Renal cortical epithelial cell (primary cell): ENCODE results near the gene ABHD6. TPM values are rescaled to one million over a fixed set of nuclear protein-coding genes. Genes with fewer than 3 reads are reported as not detected.

Experiments
- DNase-seq: peaks from one replicate; pipeline ENCODE4 v3.0.0-alpha.2; 2011; ENCODE audit warnings: low read depth
- total RNA-seq: library from RNA; depleted of rRNA; stranded (reverse); fragments of >200 nt; gene quantifications from 2 replicates; pipeline ENCODE4 v1.2.3, GENCODE V29; 2014

The ABHD6 gene
- total RNA-seq, 1 donor from 2014 or later = 8.8 TPM

- no peak for DNase-seq
These were observed 105.1 kb downstream of the ABHD6 start for GRCh38 chr3:58342676-58343075.

Other genes starting within 250 kb of the ABHD6 start
- gene FLNB, start 229.4 kb upstream of the ABHD6 start, total RNA-seq = 342 and 459 TPM in 2 replicates
- gene DNASE1L3, start 26.8 kb upstream of the ABHD6 start, total RNA-seq = not detected in 2 replicates
- 14.5 and 27.6 TPM in 2 replicates for gene RPP14, start 68.5 kb downstream of the ABHD6 start, total RNA-seq
- 14.8 and 17.0 TPM in 2 replicates for gene HTD2, start 68.7 kb downstream of the ABHD6 start, total RNA-seq
- 8.5 and 19.3 TPM in 2 replicates for gene PXK, start 95.1 kb downstream of the ABHD6 start, total RNA-seq
- 126 and 207 TPM in 2 replicates for gene PDHB, start 196.0 kb downstream of the ABHD6 start, total RNA-seq